HepG2 (cell line): ENCODE measurements around the gene ZBTB46. TPM values are rescaled to one million over a fixed set of nuclear protein-coding genes. Genes with fewer than 3 reads are reported as not detected.

Experiments used
- ARHGAP35 ChIP-seq: sonication (generic); formaldehyde crosslinking; IDR thresholded peaks from 2 replicates; pipeline ENCODE4 v1.9.0; 2022; ENCODE audit warnings: mild to moderate bottlenecking, inconsistent platforms, moderate library complexity, missing genetic modification reagents, borderline replicate concordance
- CAMTA2 ChIP-seq: sonication (generic); formaldehyde crosslinking; IDR thresholded peaks from 2 replicates; pipeline ENCODE4 v1.4.0; 2020; ENCODE audit warnings: mild to moderate bottlenecking, missing genetic modification reagents, borderline replicate concordance
- E2F1 ChIP-seq: sonication (generic); formaldehyde crosslinking; IDR thresholded peaks from 2 replicates; pipeline ENCODE4 v1.5.0; 2020; ENCODE audit warnings: missing genetic modification reagents
- FOXK2 ChIP-seq: fragments of 450-650 bp; IDR thresholded peaks from 2 replicates; pipeline ENCODE4 v1.6.1; 2016
- HOXA3 ChIP-seq: sonication (generic); formaldehyde crosslinking; IDR thresholded peaks from 2 replicates; pipeline ENCODE4 v1.5.0; 2020; ENCODE audit warnings: missing genetic modification reagents
- KDM6A ChIP-seq: IDR thresholded peaks from 2 replicates; pipeline ENCODE4 v1.6.1; 2016; ENCODE audit warnings: low read depth
- NAIF1 ChIP-seq: sonication (generic); formaldehyde crosslinking; IDR thresholded peaks from 2 replicates; pipeline ENCODE4 v1.5.0; 2020; ENCODE audit warnings: mild to moderate bottlenecking, missing genetic modification reagents, borderline replicate concordance
- PAWR ChIP-seq: sonication (generic); formaldehyde crosslinking; IDR thresholded peaks from 2 replicates; pipeline ENCODE4 v1.4.0; 2020; ENCODE audit warnings: missing genetic modification reagents, mild to moderate bottlenecking, borderline replicate concordance
- PRDM15 ChIP-seq: sonication (generic); formaldehyde crosslinking; IDR thresholded peaks from 2 replicates; pipeline ENCODE4 v1.4.0; 2020; ENCODE audit warnings: missing genetic modification reagents
- REL ChIP-seq: sonication (generic); formaldehyde crosslinking; conservative IDR thresholded peaks from 2 replicates; pipeline ENCODE4 v1.8.0; 2022; ENCODE audit warnings: mild to moderate bottlenecking, missing genetic modification reagents, moderate library complexity
- RFXAP ChIP-seq: sonication (generic); formaldehyde crosslinking; IDR thresholded peaks from 2 replicates; pipeline ENCODE4 v1.4.0; 2020; ENCODE audit warnings: missing genetic modification reagents, borderline replicate concordance
- SMAD9 ChIP-seq: sonication (generic); formaldehyde crosslinking; IDR thresholded peaks from 2 replicates; pipeline ENCODE4 v1.5.1; 2020; ENCODE audit warnings: mild to moderate bottlenecking, missing genetic modification reagents
- ZBTB25 ChIP-seq: IDR thresholded peaks from 2 replicates; pipeline ENCODE4 v1.6.1; 2018; ENCODE audit warnings: missing genetic modification reagents
- ZBTB26 ChIP-seq: IDR thresholded peaks from 2 replicates; pipeline ENCODE4 v1.6.1; 2016; ENCODE audit warnings: missing compliant biosample characterization, missing genetic modification reagents, borderline replicate concordance
- ZFAT ChIP-seq: sonication (generic); formaldehyde crosslinking; conservative IDR thresholded peaks from 2 replicates; pipeline ENCODE4 v1.8.1; 2023; ENCODE audit warnings: missing genetic modification reagents, inconsistent platforms
- ZNF143 ChIP-seq: sonication (generic); formaldehyde crosslinking; IDR thresholded peaks from 2 replicates; pipeline ENCODE4 v1.4.0; 2020; ENCODE audit warnings: missing genetic modification reagents
- ZNF256 ChIP-seq: sonication (generic); formaldehyde crosslinking; conservative IDR thresholded peaks from 2 replicates; pipeline ENCODE4 v1.4.0; 2020; ENCODE audit warnings: missing genetic modification reagents
- ZNF562 ChIP-seq: sonication (generic); formaldehyde crosslinking; IDR thresholded peaks from 2 replicates; pipeline ENCODE4 v1.8.0; 2022; ENCODE audit warnings: missing genetic modification reagents, borderline replicate concordance
- ZNF616 ChIP-seq: sonication (generic); formaldehyde crosslinking; IDR thresholded peaks from 2 replicates; pipeline ENCODE4 v1.5.0; 2020; ENCODE audit warnings: low read depth, mild to moderate bottlenecking, missing genetic modification reagents
- ZNF788 ChIP-seq: sonication (generic); formaldehyde crosslinking; IDR thresholded peaks from 2 replicates; pipeline ENCODE4 v1.5.0; 2020; ENCODE audit warnings: mild to moderate bottlenecking, missing genetic modification reagents, borderline replicate concordance
- polyA plus RNA-seq, 8 experiments: library from polyadenylated mRNA; depleted of rRNA in 3 of 8; stranded (reverse) in 7 of 8; unstranded in 1 of 8; fragments of >200 nt; fragmentation: Illumina TruSeq in 4 of 8; extraction: Trizol in 4 of 8; gene quantifications; 2 replicates each; pipeline versions ENCODE4 v1.2.1 to v1.2.3, GENCODE V29; 2011 to 2016; ENCODE audit warnings: low read depth in 4 of 8, missing spikeins in 1 of 8, mixed read lengths in 1 of 8; ENCODE audit not compliant: insufficient read depth in 1 of 8
- total RNA-seq, 5 experiments: library from RNA; depleted of rRNA; stranded (reverse); fragments of >200 nt; fragmentation: Illumina TruSeq; extraction: Trizol; gene quantifications; 2 replicates each; pipeline ENCODE4 v1.2.3, GENCODE V29; 2016; ENCODE audit warnings: low read depth in 1 of 5
- TF ChIP-seq, protein P1 (sequence below): sonication (generic); formaldehyde crosslinking; IDR thresholded peaks from 2 replicates; pipeline ENCODE4 v1.5.1; 2020; ENCODE audit warnings: mild to moderate bottlenecking, moderate library complexity, missing genetic modification reagents

Gene ZBTB46
- total and polyA plus RNA-seq, 2 of the 13 experiments (the other 11 are each of a cell fraction or from before 2014, with no cell fraction given), result 1.6 to 13.5 TPM

DNA sequence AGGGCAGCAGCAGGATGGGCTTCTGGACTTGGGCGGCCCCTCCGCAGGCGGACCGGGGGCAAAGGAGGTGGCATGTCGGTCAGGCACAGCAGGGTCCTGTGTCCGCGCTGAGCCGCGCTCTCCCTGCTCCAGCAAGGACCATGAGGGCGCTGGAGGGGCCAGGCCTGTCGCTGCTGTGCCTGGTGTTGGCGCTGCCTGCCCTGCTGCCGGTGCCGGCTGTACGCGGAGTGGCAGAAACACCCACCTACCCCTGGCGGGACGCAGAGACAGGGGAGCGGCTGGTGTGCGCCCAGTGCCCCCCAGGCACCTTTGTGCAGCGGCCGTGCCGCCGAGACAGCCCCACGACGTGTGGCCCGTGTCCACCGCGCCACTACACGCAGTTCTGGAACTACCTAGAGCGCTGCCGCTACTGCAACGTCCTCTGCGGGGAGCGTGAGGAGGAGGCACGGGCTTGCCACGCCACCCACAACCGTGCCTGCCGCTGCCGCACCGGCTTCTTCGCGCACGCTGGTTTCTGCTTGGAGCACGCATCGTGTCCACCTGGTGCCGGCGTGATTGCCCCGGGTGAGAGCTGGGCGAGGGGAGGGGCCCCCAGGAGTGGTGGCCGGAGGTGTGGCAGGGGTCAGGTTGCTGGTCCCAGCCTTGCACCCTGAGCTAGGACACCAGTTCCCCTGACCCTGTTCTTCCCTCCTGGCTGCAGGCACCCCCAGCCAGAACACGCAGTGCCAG lies 134.3 kb downstream of the ZBTB46 start, which contains the start of gene TNFRSF6B (continued):
- TF ChIP-seq ZBTB26 (CRISPR knock-in tag) (no peak), ZFAT (CRISPR knock-in tag) (no peak), CAMTA2 (CRISPR knock-in tag) (no peak), ZNF256 (CRISPR knock-in tag) (no peak), ARHGAP35 (CRISPR knock-in tag) (0 out of 2 replicates have a peak, but pooled peaks have one; percentile 53), ZNF562 (CRISPR knock-in tag) (no peak), PAWR (CRISPR knock-in tag) (no peak), ZNF616 (no peak), PRDM15 (CRISPR knock-in tag) (no peak), NAIF1 (no peak), REL (CRISPR knock-in tag) (no peak), ZBTB25 (CRISPR knock-in tag) (no peak), KDM6A (CRISPR knock-in tag) (no peak), ZNF143 (CRISPR knock-in tag) (peak; percentile 43; the same call in 1 of the 2 replicates), RFXAP (CRISPR knock-in tag) (peak; percentile 49; the same call in 1 of the 2 replicates), ZNF788 (peak; percentile 56; the same call in 1 of the 2 replicates), SMAD9 (CRISPR knock-in tag) (no peak), E2F1 (CRISPR knock-in tag) (no peak), HOXA3 (CRISPR knock-in tag) (peak; percentile 63; the same call in 1 of the 2 replicates), FOXK2 (no peak)
- TF ChIP-seq, protein P1, sequence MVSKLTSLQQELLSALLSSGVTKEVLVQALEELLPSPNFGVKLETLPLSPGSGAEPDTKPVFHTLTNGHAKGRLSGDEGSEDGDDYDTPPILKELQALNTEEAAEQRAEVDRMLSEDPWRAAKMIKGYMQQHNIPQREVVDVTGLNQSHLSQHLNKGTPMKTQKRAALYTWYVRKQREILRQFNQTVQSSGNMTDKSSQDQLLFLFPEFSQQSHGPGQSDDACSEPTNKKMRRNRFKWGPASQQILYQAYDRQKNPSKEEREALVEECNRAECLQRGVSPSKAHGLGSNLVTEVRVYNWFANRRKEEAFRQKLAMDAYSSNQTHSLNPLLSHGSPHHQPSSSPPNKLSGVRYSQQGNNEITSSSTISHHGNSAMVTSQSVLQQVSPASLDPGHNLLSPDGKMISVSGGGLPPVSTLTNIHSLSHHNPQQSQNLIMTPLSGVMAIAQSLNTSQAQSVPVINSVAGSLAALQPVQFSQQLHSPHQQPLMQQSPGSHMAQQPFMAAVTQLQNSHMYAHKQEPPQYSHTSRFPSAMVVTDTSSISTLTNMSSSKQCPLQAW, result no peak
